Testis (tissue), 2 donors: ENCODE results near the gene STK36.

Experiments
- CTCF ChIP-seq, 3 experiments: fragments of 450-650 bp in 2 of 3; fragments of 200-600 bp in 1 of 3; sonication (generic) in 1 of 3; IDR thresholded peaks; one replicate each; pipeline ENCODE4 v1.5.1; 2016 to 2019; ENCODE audit warnings: antibody characterized with exemption in 3 of 3, mild to moderate bottlenecking in 2 of 3, moderate library complexity in 1 of 3
- POLR2A ChIP-seq: fragments of 450-650 bp; IDR thresholded peaks from one replicate; pipeline ENCODE4 v1.6.1; 2017; ENCODE audit warnings: antibody characterized with exemption, mild to moderate bottlenecking, moderate library complexity

- no peak for TF ChIP-seq CTCF (IDR thresholded peaks at IDR 0.05)
- TF ChIP-seq POLR2A: no peak
Observed at GRCh38 chr2:218736531-218736930, 64.6 kb downstream of the STK36 start.
